Measurements from ENCODE around the gene C9orf85.

DNA sequence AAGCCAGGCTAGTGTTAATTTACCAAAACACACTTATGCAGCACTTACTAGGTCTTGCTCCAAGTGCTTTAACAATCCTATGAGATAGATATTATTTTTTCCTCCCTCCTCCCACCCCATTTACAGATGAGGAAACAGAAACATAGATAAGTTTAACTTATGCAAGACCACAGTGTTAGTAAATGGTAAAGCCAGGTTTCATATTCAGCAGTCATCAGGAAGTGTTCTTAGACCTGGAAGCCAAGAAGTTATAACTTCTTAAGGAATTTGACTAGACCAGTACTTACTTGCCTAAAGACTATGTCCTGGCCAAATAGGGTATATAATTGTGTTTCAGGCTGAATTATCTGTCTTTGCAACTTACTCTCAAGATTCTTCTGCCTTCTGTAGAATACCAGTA lies 16.3 kb upstream of the C9orf85 start:
- TF ChIP-seq, protein P1, sequence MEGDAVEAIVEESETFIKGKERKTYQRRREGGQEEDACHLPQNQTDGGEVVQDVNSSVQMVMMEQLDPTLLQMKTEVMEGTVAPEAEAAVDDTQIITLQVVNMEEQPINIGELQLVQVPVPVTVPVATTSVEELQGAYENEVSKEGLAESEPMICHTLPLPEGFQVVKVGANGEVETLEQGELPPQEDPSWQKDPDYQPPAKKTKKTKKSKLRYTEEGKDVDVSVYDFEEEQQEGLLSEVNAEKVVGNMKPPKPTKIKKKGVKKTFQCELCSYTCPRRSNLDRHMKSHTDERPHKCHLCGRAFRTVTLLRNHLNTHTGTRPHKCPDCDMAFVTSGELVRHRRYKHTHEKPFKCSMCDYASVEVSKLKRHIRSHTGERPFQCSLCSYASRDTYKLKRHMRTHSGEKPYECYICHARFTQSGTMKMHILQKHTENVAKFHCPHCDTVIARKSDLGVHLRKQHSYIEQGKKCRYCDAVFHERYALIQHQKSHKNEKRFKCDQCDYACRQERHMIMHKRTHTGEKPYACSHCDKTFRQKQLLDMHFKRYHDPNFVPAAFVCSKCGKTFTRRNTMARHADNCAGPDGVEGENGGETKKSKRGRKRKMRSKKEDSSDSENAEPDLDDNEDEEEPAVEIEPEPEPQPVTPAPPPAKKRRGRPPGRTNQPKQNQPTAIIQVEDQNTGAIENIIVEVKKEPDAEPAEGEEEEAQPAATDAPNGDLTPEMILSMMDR (IDR thresholded peaks at IDR 0.05): no peak
- no peak for TF ChIP-seq POLR2AphosphoS5 (IDR thresholded peaks at IDR 0.05)
